Chondrocyte (in vitro differentiated cells): ENCODE data around the gene ASTN2. TPM values are rescaled to one million over a fixed set of nuclear protein-coding genes. Genes with fewer than 3 reads are reported as not detected.

Experiments
- DNase-seq: peaks from one replicate; pipeline ENCODE4 v3.0.0; 2021; ENCODE audit warnings: mixed read lengths, low spot score
- H3K27ac Mint-ChIP-seq: one replicate; pipeline ENCODE4 v1.8.0; 2021; ENCODE audit warnings: mild to moderate bottlenecking, moderate library complexity, mixed read lengths; ENCODE audit not compliant: unreplicated experiment
- H3K27me3 Mint-ChIP-seq: 2 replicates; pipeline ENCODE4 v1.8.0; 2021; ENCODE audit warnings: low read depth, mixed read lengths
- H3K36me3 Mint-ChIP-seq: 2 replicates; pipeline ENCODE4 v1.8.0; 2021; ENCODE audit warnings: low read depth, mixed read lengths
- H3K4me1 Mint-ChIP-seq: 2 replicates; pipeline ENCODE4 v1.8.0; 2021; ENCODE audit warnings: low read depth, mild to moderate bottlenecking, mixed read lengths
- H3K4me3 Mint-ChIP-seq: one replicate; pipeline ENCODE4 v1.8.0; 2021; ENCODE audit warnings: mild to moderate bottlenecking, moderate library complexity, mixed read lengths; ENCODE audit not compliant: unreplicated experiment
- H3K9me3 Mint-ChIP-seq: 2 replicates; pipeline ENCODE4 v1.8.0; 2021; ENCODE audit warnings: low read depth, mixed read lengths
- total RNA-seq: library from RNA; stranded (reverse); gene quantifications from 3 replicates; pipeline ENCODE4 v1.2.1, GENCODE V29; 2021
- TF ChIP-seq, protein P1 (sequence below): fragments of 200-600 bp; sonication (generic); IDR thresholded peaks from 2 replicates; pipeline ENCODE4 v1.5.0; 2021; ENCODE audit warnings: antibody characterized with exemption, mild to moderate bottlenecking, moderate library complexity

The ASTN2 gene
- total RNA-seq, 1 donor from 2014 or later, result 3.6 TPM

DNA sequence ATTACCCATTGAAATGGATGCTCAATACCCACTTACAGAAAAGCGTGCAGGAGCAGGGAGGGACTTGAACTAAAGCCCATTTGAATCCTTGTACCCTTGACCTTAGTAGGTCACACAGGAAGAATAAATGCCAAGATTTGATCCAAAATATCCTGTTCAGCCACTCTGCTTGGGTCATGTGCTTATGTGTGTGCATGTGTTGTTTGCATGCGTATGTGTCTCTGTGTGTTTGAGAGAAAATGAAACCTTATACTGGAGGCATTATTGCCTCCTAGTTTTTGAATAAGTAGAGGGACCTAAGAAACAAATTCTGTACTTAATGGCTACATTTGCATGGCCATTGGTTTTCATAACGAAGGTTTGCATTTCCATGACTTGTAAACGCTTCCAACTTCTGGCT lies 791.1 kb downstream of the ASTN2 start:
- peaks cover 5% of the 10 kb centered on the region for H3K4me1 Mint-ChIP-seq
- no peaks in the 10 kb centered on the region for H3K9me3 Mint-ChIP-seq
- peaks cover 2% of the 10 kb centered on the region for H3K36me3 Mint-ChIP-seq
- H3K27ac Mint-ChIP-seq, result no peak overlapping the region
- no peak overlapping the region for H3K4me3 Mint-ChIP-seq
- H3K27me3 Mint-ChIP-seq, result no peaks in the 10 kb centered on the region
- DNase-seq, result no peak
- TF ChIP-seq, protein P1, sequence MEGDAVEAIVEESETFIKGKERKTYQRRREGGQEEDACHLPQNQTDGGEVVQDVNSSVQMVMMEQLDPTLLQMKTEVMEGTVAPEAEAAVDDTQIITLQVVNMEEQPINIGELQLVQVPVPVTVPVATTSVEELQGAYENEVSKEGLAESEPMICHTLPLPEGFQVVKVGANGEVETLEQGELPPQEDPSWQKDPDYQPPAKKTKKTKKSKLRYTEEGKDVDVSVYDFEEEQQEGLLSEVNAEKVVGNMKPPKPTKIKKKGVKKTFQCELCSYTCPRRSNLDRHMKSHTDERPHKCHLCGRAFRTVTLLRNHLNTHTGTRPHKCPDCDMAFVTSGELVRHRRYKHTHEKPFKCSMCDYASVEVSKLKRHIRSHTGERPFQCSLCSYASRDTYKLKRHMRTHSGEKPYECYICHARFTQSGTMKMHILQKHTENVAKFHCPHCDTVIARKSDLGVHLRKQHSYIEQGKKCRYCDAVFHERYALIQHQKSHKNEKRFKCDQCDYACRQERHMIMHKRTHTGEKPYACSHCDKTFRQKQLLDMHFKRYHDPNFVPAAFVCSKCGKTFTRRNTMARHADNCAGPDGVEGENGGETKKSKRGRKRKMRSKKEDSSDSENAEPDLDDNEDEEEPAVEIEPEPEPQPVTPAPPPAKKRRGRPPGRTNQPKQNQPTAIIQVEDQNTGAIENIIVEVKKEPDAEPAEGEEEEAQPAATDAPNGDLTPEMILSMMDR, result no peak

DNA sequence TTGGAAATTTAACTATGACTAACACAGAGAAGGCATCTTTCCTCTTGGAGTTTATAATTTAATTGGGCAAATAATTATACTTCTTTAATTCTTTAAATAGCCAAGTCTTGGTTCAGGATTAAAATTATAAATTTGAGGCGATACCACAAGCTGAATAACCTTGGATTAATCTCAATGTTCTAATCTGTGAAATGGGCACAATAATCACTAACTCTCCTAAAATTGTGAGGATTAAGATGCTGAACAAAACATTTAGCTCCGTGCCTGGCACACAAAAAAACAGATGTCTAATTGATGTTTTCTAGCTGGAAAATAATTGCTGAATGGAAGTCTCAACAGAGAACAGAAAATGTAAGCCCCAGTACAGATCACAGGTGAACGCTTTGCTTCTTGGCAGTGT lies 797.5 kb downstream of the ASTN2 start:
- TF ChIP-seq, protein P1, result no peak
- Mint-ChIP-seq H3K36me3 (peaks cover 18% of the 10 kb centered on the region), H3K4me3 (no peak overlapping the region), H3K9me3 (peaks cover 17% of the 10 kb centered on the region), H3K4me1 (no peaks in the 10 kb centered on the region), H3K27me3 (no peaks in the 10 kb centered on the region), H3K27ac (no peak overlapping the region)
- DNase-seq, result no peak

DNA sequence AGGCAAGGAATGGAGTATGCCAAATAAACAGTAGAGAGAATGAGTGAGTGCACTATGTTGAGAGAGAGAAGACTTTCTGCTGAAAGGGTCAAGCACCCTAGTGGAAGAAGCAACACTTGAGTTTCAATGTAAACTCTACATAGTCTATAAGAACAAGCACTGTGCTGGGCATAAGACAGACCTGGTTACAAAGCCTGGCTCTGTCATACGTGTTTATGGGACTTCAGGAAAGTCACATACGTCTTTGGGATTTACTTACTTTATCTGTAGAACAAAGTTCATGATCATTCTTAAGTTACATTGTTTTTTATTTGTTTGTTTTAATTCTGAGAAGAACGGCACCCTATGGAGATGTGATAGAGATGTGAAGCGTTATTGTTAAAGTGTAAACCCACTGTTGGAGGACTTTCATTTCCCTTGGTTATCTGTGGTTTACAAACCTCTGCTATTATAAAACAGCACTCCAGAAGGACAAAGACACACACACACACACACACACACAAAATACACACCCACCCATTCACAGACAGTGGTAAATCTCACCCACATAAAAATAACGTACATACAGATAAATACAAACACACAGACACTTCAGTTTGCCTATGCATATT lies 798.4 kb downstream of the ASTN2 start:
- Mint-ChIP-seq H3K4me3 (no peak overlapping the region), H3K27me3 (no peaks in the 10 kb centered on the region), H3K27ac (no peak overlapping the region), H3K36me3 (peaks cover 20% of the 10 kb centered on the region), H3K9me3 (peaks cover 17% of the 10 kb centered on the region), H3K4me1 (no peaks in the 10 kb centered on the region)
- TF ChIP-seq, protein P1, result no peak
- no peak for DNase-seq

DNA sequence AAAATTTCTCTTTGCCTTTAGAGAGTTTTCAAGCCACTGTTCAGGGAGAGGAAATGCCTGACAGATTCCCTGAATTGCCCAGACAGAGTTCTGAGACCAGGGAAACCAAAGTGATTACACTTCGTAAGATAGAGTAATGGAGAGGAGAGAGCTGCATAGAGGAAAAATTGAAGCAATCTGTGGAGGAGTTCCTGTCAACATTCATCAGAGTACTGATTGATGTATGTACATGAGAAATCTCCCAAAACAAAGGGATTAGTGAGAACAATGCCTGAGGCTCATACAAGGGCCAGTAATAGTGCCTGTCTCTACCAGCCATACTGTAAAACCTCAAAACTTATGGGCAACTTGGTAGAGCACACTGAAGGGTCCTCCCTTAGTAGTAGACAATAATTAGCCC lies 806.8 kb downstream of the ASTN2 start:
- no peak overlapping the region for H3K27ac Mint-ChIP-seq
- no peak for DNase-seq
- TF ChIP-seq, protein P1, result no peak
- no peaks in the 10 kb centered on the region for H3K27me3 Mint-ChIP-seq
- no peak overlapping the region for H3K4me3 Mint-ChIP-seq
- H3K4me1 Mint-ChIP-seq, result no peaks in the 10 kb centered on the region
- peaks cover 9% of the 10 kb centered on the region for H3K36me3 Mint-ChIP-seq
- peaks cover 4% of the 10 kb centered on the region for H3K9me3 Mint-ChIP-seq

DNA sequence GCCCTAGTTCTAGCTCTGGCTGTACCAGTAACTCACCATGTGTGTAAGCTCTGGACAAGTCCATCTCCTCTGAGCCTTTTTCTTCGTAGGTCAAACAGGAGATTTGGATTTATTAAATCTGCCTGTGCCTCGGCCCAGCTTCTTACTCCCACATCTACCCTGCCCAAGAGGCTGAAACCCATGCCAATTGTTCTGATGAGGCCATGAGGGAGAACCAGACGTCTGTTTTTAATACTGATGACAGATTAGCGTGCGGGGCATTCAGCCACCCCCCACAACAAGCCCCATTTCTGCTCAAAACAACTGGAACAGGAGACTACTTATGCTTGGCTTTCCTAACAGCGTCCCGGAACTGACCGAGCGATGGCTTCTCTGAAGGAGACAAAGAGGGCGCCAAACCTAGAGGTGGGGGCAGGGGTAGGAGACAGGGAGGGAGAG lies 808.9 kb downstream of the ASTN2 start:
- Mint-ChIP-seq H3K9me3 (no peaks in the 10 kb centered on the region), H3K4me3 (no peak overlapping the region), H3K27ac (no peak overlapping the region), H3K4me1 (no peaks in the 10 kb centered on the region), H3K36me3 (peaks cover 3% of the 10 kb centered on the region), H3K27me3 (no peaks in the 10 kb centered on the region)
- DNase-seq, result no peak
- TF ChIP-seq, protein P1, result no peak
